GM12878 (cell line): ENCODE data around the gene PLEKHG4B. TPM values are rescaled to one million over a fixed set of nuclear protein-coding genes. Genes with fewer than 3 reads are reported as not detected.

ENCODE experiments used
- CHD4 ChIP-seq: fragments of 200-600 bp; sonication (generic); IDR thresholded peaks from 2 replicates; pipeline ENCODE4 v1.6.1; 2016; ENCODE audit warnings: mild to moderate bottlenecking
- HDGF ChIP-seq: fragments of 450-650 bp; IDR thresholded peaks from 2 replicates; pipeline ENCODE4 v1.6.1; 2016; ENCODE audit warnings: antibody characterized with exemption
- IKZF1 ChIP-seq: fragments of 450-650 bp; conservative IDR thresholded peaks from 2 replicates; pipeline ENCODE4 v1.6.1; 2017; ENCODE audit warnings: antibody characterized with exemption, mild to moderate bottlenecking
- MYC ChIP-seq: IDR thresholded peaks from 2 replicates; pipeline ENCODE4 v1.6.1; 2011; ENCODE audit warnings: mild to moderate bottlenecking, low read length, moderate library complexity, inconsistent platforms; ENCODE audit not compliant: insufficient read depth, insufficient replicate concordance, insufficient read length, severe bottlenecking
- PAX5 ChIP-seq: IDR thresholded peaks from 2 replicates; pipeline ENCODE4 v1.6.1; 2011; ENCODE audit warnings: low read depth, low read length, borderline replicate concordance
- SMC3 ChIP-seq: IDR thresholded peaks from 2 replicates; pipeline ENCODE4 v1.6.1; 2011; ENCODE audit warnings: low read length, improper control_type of control experiment, borderline replicate concordance
- YBX1 ChIP-seq: fragments of 450-650 bp; IDR thresholded peaks from 2 replicates; pipeline ENCODE4 v1.6.1; 2016; ENCODE audit warnings: antibody characterized with exemption
- ZNF217 ChIP-seq: fragments of 450-650 bp; IDR thresholded peaks from 2 replicates; pipeline ENCODE4 v1.6.1; 2017; ENCODE audit warnings: antibody characterized with exemption, mild to moderate bottlenecking
- polyA plus RNA-seq, 11 experiments: library from polyadenylated mRNA; depleted of rRNA in 4 of 11; unstranded in 6 of 11; stranded (reverse) in 5 of 11; fragments of >200 nt; fragmentation: Nextera tagmentation in 4 of 11; fragmentation: Illumina TruSeq in 1 of 11; extraction: Ambion mirVana in 4 of 11; extraction: Trizol in 1 of 11; gene quantifications; 1 replicate in 1 of 11; 2 replicates in 10 of 11; pipeline versions ENCODE4 v1.2.1 to v1.2.3, GENCODE V29; 2011 to 2016; ENCODE audit warnings: inconsistent platforms in 2 of 11, missing spikeins in 2 of 11, low read depth in 1 of 11
- total RNA-seq, 4 experiments: library from RNA; depleted of rRNA in 3 of 4; stranded (reverse); fragments of >200 nt in 3 of 4; fragmentation: Illumina TruSeq in 1 of 4; extraction: Trizol in 1 of 4; gene quantifications; 2 replicates each; pipeline versions ENCODE4 v1.2.1 to v1.2.3, GENCODE V29; 2013 to 2021
- TF ChIP-seq, protein P1 (sequence below): fragments of 450-650 bp; IDR thresholded peaks from 2 replicates; pipeline ENCODE4 v1.6.1; 2017; ENCODE audit warnings: antibody characterized with exemption, mild to moderate bottlenecking, moderate library complexity
- TF ChIP-seq, protein P2 (sequence below): IDR thresholded peaks from 2 replicates; pipeline ENCODE4 v1.6.1; 2012; ENCODE audit warnings: low read depth, low read length, improper control_type of control experiment
- TF ChIP-seq, protein P3 (sequence below), 3 experiments: IDR thresholded peaks in 2 of 3; conservative IDR thresholded peaks in 1 of 3; 2 replicates each; pipeline ENCODE4 v1.5.1; 2011; ENCODE audit warnings: low read depth in 3 of 3, low read length in 3 of 3, mild to moderate bottlenecking in 3 of 3, control low read depth in 2 of 3, moderate library complexity in 2 of 3, inconsistent platforms in 1 of 3, mixed read lengths in 1 of 3; ENCODE audit not compliant: control insufficient read depth in 2 of 3, insufficient read depth in 1 of 3; ENCODE audit errors: extremely low read depth in 1 of 3

Gene PLEKHG4B
- total and polyA plus RNA-seq, 10 of the 15 experiments (the other 5 are each of a cell fraction or from before 2014, with no cell fraction given), result under 0.01 to 0.05 (median 0.01) TPM; not detected in 6

DNA sequence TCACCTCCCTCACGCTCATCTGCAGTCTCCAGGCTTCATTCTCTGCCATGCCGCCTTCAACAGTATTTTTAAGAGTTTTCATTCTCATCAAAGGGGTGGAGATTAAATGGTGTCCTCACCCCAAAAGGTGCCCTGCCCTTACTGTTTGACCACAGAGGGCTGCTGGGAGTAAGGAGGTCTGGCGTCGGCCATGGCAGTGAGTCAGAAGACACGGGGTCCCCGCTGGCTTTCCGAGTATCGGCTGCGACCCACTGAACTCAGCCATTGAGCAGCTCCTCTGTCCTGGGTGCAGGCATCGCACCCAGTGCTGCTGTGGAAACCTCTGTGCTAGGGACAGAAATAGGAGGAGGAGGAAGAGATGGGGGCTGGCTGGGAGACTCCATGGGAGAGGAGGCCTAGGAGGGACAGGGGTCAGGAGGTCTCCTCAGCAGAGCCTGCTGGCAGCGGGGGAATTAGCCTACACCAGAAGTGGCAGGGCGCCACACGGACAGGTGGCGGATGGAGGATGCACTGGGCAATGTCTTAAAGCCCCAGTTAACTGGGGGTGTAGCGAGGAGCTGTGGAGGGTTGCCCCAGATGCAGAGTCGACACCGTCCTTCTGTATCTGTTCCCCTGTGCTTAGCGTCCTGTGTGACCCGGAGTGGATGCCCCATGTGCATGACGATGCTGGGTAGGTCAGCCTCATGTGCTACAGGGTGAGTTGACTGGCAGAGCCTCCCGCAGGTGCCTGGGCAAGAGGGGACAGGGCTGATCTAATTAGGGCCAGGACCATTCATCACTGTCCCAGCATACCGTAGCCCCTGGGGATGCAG is 15.4 kb upstream of the PLEKHG4B start (continued):
- TF ChIP-seq, protein P1, sequence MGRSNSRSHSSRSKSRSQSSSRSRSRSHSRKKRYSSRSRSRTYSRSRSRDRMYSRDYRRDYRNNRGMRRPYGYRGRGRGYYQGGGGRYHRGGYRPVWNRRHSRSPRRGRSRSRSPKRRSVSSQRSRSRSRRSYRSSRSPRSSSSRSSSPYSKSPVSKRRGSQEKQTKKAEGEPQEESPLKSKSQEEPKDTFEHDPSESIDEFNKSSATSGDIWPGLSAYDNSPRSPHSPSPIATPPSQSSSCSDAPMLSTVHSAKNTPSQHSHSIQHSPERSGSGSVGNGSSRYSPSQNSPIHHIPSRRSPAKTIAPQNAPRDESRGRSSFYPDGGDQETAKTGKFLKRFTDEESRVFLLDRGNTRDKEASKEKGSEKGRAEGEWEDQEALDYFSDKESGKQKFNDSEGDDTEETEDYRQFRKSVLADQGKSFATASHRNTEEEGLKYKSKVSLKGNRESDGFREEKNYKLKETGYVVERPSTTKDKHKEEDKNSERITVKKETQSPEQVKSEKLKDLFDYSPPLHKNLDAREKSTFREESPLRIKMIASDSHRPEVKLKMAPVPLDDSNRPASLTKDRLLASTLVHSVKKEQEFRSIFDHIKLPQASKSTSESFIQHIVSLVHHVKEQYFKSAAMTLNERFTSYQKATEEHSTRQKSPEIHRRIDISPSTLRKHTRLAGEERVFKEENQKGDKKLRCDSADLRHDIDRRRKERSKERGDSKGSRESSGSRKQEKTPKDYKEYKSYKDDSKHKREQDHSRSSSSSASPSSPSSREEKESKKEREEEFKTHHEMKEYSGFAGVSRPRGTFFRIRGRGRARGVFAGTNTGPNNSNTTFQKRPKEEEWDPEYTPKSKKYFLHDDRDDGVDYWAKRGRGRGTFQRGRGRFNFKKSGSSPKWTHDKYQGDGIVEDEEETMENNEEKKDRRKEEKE, result no peak
- no peak for TF ChIP-seq MYC
- TF ChIP-seq, protein P2, sequence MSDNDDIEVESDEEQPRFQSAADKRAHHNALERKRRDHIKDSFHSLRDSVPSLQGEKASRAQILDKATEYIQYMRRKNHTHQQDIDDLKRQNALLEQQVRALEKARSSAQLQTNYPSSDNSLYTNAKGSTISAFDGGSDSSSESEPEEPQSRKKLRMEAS, result no peak
- no peak for TF ChIP-seq SMC3
- no peak for TF ChIP-seq YBX1
- TF ChIP-seq, protein P3, sequence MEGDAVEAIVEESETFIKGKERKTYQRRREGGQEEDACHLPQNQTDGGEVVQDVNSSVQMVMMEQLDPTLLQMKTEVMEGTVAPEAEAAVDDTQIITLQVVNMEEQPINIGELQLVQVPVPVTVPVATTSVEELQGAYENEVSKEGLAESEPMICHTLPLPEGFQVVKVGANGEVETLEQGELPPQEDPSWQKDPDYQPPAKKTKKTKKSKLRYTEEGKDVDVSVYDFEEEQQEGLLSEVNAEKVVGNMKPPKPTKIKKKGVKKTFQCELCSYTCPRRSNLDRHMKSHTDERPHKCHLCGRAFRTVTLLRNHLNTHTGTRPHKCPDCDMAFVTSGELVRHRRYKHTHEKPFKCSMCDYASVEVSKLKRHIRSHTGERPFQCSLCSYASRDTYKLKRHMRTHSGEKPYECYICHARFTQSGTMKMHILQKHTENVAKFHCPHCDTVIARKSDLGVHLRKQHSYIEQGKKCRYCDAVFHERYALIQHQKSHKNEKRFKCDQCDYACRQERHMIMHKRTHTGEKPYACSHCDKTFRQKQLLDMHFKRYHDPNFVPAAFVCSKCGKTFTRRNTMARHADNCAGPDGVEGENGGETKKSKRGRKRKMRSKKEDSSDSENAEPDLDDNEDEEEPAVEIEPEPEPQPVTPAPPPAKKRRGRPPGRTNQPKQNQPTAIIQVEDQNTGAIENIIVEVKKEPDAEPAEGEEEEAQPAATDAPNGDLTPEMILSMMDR (IDR thresholded peaks at IDR 0.05 in 2 of 3, conservative IDR thresholded peaks at IDR 0.05 in 1 of 3; ENCODE audit: control insufficient read depth in 2 of 3, extremely low read depth in 1 of 3, insufficient read depth in 1 of 3, low read depth in 3 of 3, low read length in 3 of 3), result no peak
- TF ChIP-seq CHD4, result no peak
- TF ChIP-seq HDGF, result no peak
- TF ChIP-seq ZNF217, result no peak
- no peak for TF ChIP-seq PAX5
- no peak for TF ChIP-seq IKZF1
- TF ChIP-seq, all 136 proteins: peak for 0
